ENCODE measurements around the gene PTGDS.

PTGDS gene

DNA sequence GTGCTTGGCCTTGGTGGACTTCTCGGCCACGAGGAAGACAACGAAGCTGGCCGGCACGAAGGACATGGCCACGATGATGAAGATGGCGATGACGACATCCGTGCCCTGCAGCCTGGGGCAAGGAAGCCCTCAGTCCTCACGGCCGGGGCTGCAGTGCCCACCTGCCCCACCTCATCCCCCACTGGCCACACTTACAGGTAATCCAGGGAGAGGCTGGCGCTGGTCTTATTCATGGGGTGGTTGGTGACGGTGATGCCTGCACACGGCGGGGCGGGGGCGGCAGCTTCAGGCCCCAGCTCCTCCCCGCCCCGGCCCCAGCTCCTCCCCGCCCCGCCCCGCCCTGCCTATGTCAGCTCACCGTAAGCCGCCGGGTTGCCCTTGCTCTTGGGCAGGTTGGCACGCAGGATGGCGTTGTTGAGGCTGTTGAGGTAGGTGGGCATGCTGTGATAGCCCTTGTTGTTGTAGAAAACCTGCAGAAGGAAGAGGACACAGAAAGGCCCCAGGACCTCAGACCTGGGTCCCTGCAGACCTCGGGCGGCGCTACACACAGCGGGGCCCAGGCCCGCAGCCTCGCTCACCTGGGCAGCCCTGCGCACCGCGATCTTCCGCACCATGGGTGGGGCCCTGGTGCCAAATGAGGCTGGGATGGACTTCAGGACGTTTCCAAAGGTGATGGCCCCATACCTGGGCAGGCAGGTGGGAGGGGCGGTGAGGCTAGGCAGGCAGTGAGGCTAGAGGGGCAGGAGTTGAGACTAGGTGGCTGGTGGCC, 34.8 kb downstream of the PTGDS start:
- DNase-seq = no peak

DNA sequence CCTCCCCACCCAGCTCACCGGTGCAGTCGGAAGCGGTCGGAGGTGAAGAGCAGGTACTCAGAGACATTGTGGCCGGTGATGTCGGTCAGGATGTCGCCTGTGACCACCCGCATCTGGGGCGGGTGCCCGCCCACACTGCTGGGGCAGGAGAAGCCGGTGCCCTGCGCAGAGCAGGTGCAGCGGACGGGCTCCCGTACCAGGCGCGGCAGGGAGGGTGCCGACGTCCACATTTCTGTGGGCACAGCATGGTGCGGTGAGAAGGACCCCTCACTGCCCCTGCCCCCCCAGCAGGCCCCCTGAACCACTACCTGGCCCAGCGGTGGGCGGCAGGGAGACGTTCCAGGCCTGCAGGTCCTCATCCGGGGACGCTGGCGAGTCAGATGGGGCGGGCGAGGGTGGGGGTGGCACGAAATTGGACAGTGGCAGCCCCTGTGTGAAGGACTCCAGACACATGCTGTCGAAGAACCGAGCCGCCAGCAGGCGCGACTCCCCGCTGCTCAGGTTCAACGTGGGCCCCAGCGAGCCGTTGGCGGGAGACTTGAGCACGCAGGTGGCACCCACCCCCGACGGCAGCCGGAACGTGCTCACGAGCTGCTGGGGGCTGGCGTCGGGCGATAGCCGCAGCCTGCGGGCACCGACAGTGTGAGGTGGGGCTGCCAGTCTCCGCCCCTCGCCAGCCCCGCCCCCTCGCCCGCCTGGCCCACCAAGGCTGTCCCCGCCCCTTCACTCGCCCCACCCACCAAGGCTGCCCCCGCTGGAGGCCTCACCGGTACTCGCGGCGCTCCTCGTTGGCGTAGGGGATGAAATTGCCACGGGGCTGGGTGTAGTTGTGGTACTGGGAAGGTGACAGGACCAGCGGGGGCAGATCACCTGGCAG, 35.6 kb downstream of the PTGDS start:
- DNase-seq = no peak

- DNase-seq = no peak
These were observed 36.3 kb downstream of the PTGDS start for GRCh38 chr9:137013571-137013940.

DNA sequence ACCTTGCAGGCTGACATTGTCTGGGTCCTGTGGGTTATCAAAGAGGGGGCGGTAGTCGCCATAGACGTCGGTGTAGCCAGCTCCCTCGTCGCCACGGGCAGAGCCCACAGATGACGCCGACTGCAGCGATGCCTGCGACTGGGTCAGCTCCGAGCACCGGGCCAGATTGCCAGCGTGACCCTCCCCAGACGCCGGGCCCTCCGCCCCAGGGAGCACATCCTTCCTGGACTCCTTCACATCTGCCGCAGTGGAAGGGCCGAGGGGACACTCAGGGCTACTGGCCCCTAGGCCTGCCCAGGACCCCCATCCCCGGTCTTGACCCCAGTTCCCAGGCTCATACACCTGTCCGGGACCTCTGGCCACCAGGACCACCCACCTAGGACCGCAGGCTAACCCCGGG, 36.9 kb downstream of the PTGDS start:
- no peak for DNase-seq

GRCh38 chr9:137014776-137015539, 37.7 kb downstream of the PTGDS start:
- DNase-seq = no peak

- no peak for DNase-seq
These were observed 38.2 kb downstream of the PTGDS start for GRCh38 chr9:137015540-137015930.

GRCh38 chr9:137015976-137016375, 38.7 kb downstream of the PTGDS start:
- no peak for DNase-seq

DNA sequence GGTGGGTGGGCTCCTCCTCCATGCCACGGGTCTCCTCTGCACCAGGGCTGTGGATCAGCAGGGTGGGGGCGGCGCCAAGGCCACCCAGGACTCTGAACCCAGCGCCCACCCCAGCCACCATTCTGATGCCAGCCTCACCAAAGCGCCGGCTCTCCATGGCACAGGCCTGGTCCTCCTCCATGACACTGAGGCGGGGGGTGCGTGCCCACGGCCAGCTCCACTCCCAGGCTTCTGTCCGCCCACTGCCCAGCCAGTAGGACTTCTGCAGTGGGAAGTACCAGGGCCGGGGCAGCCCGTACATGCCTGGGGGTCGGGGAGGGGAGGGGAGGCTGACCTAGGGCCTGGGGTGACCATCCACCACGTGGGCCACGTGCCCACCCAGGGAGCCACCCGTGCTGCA, 39.1 kb downstream of the PTGDS start:
- no peak for DNase-seq

DNA sequence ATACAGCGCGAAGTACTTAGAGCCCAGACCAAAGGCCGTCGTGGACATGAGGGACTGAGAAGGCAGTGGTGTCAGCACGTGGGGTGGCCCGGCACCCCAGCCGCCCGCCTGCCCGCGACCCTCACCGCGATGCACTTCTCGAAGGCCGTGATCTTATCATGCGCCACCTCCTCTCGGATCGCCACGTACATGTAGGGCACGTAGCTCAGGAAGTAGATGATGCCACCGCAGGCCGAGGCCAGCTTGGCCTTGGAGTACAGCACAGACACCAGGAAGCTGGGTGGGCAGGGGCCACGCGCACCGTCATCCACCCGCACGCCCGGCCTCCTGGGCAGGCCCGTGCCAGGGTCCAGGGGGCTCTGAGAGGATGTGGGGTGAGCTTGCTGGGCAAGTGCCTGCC, 39.8 kb downstream of the PTGDS start:
- no peak for DNase-seq

GRCh38 chr9:137017791-137018497, 40.6 kb downstream of the PTGDS start:
- no peak for DNase-seq

- no peak for DNase-seq
These were observed 41.7 kb downstream of the PTGDS start for GRCh38 chr9:137018761-137019559.

DNA sequence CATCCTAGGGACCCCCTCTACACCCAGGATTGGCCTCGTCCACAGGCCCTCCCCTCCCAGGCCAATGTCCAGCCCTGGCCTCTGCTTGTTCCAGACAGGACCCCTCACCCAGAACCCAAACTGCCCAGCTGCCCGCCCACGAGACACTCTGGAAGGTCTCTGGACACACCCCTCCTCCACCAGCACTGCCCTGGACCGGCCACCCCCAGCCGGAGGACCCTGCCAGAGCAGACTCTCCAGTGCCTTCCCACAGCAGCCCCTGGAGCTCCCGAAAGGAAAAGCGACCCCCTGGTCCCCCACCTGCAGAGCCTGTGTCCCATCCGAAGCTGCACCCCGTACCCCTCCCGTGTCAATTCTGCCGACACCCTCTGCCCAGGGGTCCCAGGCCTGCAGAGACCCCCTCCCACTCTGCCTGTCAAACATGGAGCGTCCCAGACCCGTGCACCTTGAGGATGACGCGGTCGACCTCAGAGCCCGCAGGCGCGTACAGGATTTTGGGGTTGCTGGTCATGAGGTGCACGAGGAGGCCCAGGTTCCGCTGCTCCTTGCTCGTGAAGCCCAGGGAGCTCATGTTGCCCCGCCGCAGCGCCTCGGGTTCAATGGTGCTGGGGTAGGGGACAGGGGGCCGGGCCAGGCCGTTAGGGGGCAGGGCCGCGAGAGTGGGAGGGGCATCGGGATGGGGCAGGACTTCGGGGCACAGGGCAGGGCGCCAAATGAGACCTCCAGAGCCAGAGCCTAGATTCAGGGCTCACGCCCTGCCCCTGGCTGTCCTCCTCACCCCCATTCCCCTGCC, 42.8 kb downstream of the PTGDS start:
- no peak for DNase-seq

GRCh38 chr9:137020771-137021567, 43.7 kb downstream of the PTGDS start:
- DNase-seq = no peak

GRCh38 chr9:137021568-137021978, 44.3 kb downstream of the PTGDS start:
- no peak for DNase-seq

- DNase-seq = peak; percentile 91
These were observed 44.8 kb downstream of the PTGDS start for GRCh38 chr9:137021979-137022661.

GRCh38 chr9:137022662-137023008, 45.3 kb downstream of the PTGDS start:
- no peak for DNase-seq

DNA sequence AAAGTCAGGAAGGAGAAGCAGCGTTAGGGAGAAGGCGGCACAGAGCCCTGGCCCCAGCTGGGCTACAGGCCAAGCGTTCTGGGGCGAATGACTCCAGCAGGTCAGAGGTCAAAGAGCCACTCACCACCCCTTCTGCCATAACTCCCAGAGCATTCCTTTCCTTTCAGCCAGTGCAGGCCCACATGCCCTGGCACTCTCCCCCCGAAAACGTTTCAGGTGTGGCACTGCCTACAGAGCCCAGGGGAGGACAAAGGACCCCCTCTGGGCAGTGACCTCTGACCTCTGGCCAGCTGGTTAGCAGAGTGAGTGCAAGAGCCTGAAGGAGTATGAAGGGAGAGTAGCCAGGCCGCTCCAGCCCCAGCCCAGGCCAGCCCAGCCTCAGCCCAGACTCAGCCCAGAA, 45.9 kb downstream of the PTGDS start:
- DNase-seq = no peak

DNA sequence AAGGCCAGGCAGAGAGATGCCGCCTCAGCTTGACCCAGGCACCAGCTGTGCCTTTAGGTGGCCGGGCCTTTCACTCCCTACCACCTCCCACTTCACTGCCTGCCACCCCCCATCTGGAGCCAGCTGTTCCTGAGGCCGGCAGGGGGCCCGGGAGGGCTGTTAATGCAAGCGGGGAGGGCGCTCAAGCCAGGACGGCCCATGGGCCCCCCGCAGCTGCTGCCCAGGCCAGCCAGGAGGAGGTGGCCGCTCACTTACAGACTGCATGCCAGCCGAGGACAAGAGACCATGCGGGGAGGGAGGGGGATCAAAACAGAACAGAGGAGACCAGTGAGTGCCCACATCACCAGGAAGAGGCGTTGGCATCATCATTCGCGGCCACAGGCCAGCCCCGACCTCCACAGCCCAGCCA, 46.3 kb downstream of the PTGDS start:
- DNase-seq = no peak

DNA sequence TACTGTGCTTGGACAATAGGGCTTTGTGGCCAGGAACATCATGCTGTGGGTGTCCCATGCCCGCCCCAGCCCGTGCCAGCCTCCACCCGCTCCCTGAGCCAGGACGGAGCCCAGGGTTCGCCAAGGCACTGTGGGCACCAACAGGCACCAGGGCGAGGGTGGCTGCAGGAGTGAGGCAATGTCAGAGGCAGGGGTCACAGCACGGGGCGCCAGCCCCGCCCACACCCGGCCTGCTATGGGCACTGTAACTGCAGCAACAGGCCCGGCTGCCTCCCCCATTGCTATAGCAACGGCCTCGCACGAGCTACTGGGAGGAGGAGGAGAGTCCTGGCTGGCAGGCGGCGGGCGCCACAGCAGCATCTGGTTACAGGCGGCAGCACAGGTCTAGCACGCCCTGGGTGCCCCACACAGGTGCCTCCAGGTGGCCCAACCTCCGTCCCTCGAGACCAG, 48.2 kb downstream of the PTGDS start:
- no peak for DNase-seq

DNA sequence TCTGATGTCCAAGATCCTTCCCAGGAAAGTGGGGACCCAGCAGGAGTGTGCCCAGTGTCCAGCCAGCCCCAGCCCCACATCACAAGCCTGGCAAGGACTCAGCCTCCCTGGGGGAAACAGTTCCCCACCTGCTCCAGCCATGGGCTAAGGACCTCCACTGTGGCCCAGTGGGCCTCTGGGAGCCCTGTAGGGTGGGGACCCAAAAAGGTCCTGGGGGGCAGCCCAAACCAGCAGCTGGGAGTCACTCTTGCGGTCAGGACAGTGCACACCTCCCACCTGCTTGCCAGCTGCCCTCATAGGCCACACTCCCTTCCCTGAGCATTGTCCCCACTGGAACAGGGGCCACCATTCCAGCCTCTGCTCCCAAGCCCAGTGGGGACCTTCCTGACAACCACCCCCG, 49.1 kb downstream of the PTGDS start:
- no peak for DNase-seq

All from activated CD4-positive, alpha-beta T cell treated with anti-CD3 and anti-CD28 coated beads for 48 hours (primary cell).